NCI-H524 (cell line): ENCODE measurements around the gene LARGE2.
"Not testable (repeated sequence)": the region's sequence is repeated elsewhere in the genome, so short reads cannot be mapped to it uniquely, and the experiment has no call there.

Experiments
- DNase-seq, 2 experiments: peaks; one replicate each; lab custom pipeline; 2025; lab: John Stamatoyannopoulos, UW

The LARGE2 gene

DNA sequence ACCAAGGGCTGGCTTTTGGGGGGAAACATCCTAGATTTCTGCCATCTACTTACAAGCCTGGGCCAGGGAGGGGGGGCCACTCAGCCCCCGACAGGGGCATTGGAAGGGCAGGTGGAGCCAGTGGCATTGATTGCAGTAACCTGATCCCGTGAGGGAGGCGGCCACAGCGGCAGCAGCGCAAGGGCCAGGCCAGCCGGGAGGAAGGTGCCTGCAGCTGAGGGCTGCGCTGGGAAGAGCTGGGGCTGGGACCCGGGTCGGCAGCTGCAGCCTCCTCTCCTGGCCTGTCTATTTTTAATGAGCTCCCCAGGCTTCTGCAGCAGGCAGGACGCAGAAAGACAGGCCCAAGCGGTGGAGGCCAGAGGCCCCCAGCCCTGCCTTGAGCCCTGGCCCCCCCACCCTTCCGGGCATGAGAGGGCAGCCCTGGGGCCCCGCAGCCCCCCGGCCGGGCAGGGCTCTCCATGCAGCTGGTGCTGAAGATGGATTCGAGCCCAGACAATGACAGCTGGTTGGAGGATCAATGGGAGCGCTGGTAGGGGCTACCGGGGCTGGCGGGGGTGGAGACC is 26.0 kb upstream of the LARGE2 start:
- DNase-seq = peak; percentile 65 to 82

DNA sequence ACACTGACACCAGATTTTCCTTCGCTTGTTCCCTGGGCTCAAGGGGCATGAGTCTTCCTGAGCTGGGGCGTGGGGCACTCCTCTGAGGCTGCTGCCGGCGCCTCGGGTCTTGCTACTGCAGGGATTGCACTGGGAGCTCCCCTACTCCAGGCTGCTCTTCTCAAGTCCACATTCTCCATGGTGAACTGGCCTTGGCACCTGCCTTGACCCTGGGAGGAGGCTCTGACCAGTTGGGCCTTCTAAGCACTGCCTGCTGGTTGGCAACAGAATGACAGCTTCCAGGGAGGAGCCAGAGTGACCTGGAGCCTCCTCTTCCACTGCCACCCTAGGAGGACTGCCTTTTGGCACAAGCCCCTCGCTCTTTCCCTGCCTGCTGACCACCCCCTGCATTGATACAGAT is 24.9 kb upstream of the LARGE2 start:
- no peak for DNase-seq

- no peak for DNase-seq
Observed at GRCh38 chr11:45899086-45899447, 23.4 kb upstream of the LARGE2 start.

GRCh38 chr11:45899448-45900174 is 22.8 kb upstream of the LARGE2 start:
- DNase-seq = peak; percentile 88 to 89

- DNase-seq = peak in 1 of 2 experiments; percentile 25
Observed at GRCh38 chr11:45900175-45900800, 22.2 kb upstream of the LARGE2 start.

GRCh38 chr11:45900916-45901617 is 21.4 kb upstream of the LARGE2 start:
- DNase-seq = no peak

GRCh38 chr11:45901626-45902025 is 20.8 kb upstream of the LARGE2 start:
- DNase-seq = no peak

- no peak for DNase-seq
Observed at GRCh38 chr11:45902452-45903380, 19.7 kb upstream of the LARGE2 start.

GRCh38 chr11:45904309-45904915 is 18.0 kb upstream of the LARGE2 start:
- DNase-seq = no peak

GRCh38 chr11:45905095-45905494 is 17.4 kb upstream of the LARGE2 start:
- DNase-seq = no peak

GRCh38 chr11:45905576-45905975 is 16.9 kb upstream of the LARGE2 start:
- DNase-seq = not testable (repeated sequence)

GRCh38 chr11:45906096-45906682 is 16.3 kb upstream of the LARGE2 start:
- DNase-seq = no peak

GRCh38 chr11:45906965-45907611 is 15.4 kb upstream of the LARGE2 start, which contains the start of gene FREY1:
TSS of gene FREY1 (minus strand) at chr11:45907271. CDS start at chr11:45907245, 26 bp downstream.
- no peak for DNase-seq

- no peak for DNase-seq
Observed at GRCh38 chr11:45907911-45908370, 14.5 kb upstream of the LARGE2 start.

DNA sequence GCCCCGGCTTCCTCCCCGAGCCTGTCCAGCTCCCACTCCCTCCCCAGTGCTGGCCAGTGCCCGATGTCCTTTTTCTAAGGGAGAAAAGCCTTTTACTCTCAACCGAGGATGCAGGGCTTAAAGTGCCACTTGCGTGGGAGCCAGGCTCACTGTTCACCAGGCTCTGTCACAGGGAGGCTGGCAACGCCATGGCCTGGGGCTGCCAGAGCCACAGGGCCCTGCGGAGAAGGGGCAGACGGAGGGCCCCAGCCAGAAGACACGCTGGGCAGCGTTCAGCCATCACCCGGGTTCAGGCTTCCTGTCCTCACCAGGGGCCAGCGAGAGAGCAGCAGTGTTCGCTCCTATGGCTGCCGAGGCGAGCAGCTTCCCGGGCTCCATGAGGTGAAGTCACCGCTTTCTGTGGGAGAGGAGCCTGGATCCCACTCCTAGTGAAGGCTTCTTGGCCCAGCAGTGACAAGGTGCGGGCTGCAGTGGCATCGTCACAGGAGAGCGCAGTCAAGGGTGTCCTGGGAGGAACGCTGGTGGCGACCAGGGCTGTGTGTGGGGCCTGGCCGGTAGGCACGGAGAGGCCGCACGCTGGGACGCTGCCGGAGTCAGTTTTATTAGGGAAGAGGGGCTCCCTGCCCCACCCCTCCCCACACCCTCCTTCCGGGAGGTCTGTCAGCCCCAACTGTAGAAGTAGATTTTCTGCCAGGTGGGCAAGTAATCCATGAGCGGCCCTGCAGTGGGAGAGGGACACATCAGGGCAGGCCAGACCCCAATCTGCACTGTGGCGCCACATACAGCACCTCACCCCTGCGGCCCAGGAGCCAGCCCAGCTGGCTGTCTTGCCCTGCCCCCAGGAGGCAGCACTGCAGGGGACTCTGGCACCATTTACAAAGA is 12.6 kb upstream of the LARGE2 start:
- DNase-seq = no peak

DNA sequence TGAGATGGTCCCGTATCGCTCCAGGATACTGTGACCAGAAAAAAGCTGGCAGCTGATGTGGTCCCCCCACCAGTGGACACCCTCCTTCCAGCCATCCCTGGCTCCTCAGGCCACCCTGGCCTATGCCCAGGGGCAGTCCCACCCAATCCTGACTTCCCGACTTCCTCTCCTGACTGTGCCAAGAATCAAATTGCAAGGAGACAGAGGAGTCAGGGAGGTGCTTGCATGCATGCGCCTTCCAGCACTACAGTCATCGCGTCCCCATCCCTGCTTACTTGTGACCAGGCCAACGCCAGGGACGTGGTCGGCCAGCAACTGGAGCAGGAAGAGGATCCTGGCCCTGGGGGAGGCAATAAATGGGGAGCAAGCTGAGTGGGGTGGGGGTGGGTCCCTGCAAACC is 11.8 kb upstream of the LARGE2 start:
- no peak for DNase-seq

DNA sequence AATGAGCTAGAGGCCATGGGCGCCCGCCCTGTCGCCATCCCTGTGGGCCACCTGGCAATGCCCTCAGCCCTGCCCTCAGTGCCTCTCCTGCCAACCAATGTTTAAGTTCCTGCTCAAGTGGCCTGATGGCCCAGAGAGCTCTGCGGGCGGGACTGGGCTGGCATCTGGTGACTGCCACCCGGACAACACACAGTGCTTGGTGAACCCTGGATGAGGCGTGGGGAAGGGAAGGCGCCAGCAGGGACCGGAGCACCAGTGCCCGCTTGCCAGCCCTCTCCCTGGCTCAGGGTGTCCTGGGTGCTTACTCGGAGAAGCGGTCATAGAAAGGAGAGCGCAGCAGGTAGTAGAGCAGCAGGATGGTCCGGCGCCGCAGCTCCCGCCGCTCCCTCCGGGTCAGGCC is 8.9 kb upstream of the LARGE2 start:
- DNase-seq = no peak

DNA sequence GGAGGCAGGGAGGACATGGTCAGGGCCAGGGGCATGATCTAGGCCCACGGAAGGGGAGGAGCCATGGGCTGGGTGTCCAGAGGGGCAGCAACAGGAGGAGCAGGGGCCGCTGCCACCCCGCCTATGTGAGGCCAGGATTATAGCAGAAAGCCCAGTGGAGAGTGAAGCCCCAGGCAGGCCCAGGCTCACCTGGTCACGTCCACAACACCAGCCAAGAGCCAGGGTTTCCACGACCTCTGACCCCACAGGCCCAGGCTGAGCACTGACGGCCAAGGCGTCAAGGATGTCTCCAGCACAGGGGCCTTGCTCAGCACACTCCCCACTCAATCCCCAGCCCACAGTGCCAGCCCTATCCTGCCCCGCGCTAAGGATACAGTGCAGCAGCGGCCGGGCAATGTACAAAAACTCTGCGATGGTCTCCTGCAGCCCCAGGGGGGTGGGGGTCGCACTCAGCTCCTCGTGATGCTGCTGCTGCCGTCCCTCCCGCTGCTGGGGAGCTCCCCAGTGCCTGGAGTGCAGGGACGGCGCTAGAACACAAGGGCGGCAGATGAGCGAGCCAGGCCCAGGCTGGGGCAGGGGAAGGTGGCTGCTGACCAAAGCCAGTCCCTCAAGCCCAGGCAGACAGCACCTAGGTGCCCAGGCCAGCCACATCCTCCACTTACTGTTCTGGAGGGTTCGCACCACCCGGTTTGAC is 8.4 kb upstream of the LARGE2 start:
- no peak for DNase-seq

GRCh38 chr11:45915446-45915845 is 7.0 kb upstream of the LARGE2 start:
- DNase-seq = no peak
